Activated CD4-positive, CD25-positive, alpha-beta regulatory T cell treated with anti-CD3 and anti-CD28 coated beads, Interleukin-2, amount 50 U/mL, for 72 hours (primary cell): ENCODE data around the gene TMEM132D.
"Not testable (repeated sequence)": the region's sequence is repeated elsewhere in the genome, so short reads cannot be mapped to it uniquely, and the experiment has no call there.

Experiments
- DNase-seq: peaks from one replicate; pipeline ENCODE4 v3.0.0; 2021

Gene TMEM132D

DNA sequence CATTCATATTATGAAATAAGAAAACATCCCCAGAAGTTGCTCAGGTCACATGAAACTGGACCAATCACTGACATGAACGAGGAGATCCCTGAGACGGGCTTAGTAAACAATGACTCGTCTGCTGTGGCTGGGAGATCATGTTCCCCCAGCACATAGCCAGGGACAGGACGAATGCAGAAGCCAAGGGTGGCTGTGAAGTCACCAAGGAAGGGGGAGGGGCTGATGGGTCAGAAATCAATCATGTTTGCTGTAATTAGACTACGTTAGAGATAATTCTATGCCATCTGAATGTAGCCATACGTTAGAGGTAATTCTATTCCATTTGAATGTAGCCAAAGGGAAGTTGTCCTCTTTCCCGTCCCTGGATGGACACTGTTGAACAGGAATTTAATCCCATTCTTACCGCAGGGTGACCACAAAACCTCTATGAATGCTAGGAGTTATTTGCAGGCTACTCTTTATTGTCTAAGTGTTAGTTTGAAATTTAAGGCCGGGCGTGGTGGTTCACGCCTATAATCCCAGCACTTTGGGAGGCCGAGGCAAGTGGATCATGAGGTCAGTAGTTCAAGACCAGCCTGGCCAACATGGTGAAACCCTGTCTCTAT is 332.9 kb downstream of the TMEM132D start:
- no peak for DNase-seq

GRCh38 chr12:129566800-129567199 is 337.0 kb downstream of the TMEM132D start:
- no peak for DNase-seq

- no peak for DNase-seq
Observed at GRCh38 chr12:129564768-129565167, 339.1 kb downstream of the TMEM132D start.

GRCh38 chr12:129563266-129563665 is 340.6 kb downstream of the TMEM132D start:
- DNase-seq: no peak

DNA sequence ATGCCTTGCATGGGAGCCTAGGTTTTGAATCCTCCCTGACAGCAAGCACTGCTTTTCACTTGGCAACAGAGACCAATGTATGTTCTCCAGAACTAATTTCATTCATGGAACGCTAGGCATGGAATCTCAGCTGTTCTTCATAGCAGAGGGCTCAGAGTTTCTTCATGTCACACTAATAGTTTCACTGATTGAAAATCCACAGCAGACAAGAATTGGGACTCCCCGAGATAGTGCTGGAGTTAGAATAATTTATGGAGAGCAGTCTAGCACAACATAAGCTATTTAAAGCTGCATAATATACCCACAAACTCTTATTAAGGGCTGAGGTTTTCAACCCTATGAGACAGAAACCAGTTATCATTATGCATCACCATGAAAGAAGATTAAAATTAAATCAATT is 342.5 kb downstream of the TMEM132D start:
- no peak for DNase-seq

DNA sequence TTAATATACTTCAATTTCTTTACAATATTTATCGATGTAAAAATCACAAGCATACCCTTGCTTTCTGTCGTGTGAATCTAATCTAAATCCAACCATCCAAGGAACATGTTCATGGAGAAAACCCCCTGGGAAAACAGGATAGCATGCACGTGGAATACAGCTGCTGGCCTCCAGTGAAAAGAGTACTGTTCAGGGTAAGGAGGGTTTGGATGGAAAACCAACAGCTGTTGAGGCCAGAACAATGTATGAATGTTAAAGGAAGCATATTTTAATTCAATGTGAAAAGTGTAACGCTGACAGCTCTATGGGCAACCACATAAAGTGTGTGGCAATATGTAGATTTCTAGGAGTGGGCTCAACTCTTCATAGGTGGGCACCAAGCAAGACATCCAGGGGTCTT is 344.0 kb downstream of the TMEM132D start:
- no peak for DNase-seq

GRCh38 chr12:129558036-129558435 is 345.8 kb downstream of the TMEM132D start:
- no peak for DNase-seq

DNA sequence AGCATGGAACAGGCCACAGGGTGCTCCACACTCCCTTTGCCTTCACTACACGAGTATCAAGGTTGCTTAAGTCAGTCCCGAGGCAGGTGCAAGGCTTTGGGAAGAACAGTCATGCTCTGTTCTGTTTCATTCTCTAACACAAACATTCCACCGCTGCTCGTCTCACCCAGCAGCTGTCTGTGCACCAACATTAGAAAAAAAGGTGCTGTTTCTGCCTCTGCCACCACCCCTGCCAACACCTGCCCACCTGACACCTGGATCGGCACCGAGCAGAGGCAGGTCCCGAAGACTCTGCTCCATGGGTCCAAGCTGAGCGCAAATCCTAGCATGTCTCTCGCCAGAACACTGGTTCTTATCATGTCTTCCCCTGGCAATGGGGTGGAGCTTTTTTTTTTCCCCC is 347.7 kb downstream of the TMEM132D start:
- DNase-seq: no peak

- no peak for DNase-seq
Observed at GRCh38 chr12:129552996-129553750, 350.7 kb downstream of the TMEM132D start.

DNA sequence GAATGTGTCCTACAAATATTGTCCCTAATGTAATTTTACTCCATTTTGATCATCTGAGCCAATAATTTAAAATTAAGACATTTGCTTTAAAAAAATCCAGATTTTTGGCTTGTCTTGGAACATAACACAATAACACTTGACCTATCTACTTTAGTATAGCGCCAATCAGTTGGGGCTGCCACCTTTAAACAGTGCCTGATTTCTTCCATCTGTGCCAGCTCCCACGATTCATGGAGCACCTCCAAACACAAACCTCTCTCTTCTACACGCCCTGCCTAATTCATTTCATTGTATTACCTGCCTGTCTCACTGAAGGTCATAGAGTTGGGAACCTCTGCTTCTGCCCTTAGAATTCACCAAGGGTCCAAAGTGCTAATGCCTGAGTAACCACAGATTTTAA is 352.4 kb downstream of the TMEM132D start:
- DNase-seq: no peak

DNA sequence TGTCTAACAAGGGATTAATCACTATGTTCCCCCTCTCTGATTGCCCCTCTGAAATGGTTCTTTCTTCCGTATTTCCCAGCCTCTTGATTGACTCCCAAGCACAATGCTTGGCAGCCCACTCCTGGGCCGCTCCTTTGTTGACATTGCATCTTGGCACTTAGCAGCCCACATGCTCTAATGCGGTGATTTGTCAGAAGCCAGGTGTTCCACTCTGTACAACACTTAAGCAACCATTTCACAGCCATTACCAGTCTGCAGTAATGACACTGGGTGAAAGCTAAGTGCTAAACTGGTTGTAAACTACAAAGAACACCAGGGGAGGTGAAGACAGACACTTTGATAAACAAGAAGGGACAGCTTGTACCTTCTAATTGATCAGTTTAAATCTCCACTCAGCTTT is 353.5 kb downstream of the TMEM132D start:
- no peak for DNase-seq

DNA sequence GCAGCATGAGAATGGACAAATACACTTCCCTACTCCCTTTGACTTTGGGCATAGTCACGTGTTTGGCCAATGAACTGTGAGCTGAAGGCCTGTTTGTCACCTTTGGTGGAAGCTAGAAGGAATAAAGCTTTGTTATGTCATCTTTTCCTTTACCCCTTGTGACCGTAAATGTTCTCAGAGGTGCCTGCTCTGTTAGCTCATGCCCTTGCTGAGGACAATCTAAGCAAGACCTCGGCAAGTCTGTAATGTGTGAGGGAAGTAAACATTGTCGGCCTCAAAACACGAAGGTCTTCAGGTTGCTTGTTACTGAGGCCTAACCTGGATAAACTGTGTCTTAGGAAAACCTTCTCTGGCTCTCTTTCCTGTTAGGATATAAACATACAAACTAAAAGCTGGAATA is 354.2 kb downstream of the TMEM132D start:
- DNase-seq: no peak

GRCh38 chr12:129549020-129549419 is 354.8 kb downstream of the TMEM132D start:
- not testable (repeated sequence) for DNase-seq

DNA sequence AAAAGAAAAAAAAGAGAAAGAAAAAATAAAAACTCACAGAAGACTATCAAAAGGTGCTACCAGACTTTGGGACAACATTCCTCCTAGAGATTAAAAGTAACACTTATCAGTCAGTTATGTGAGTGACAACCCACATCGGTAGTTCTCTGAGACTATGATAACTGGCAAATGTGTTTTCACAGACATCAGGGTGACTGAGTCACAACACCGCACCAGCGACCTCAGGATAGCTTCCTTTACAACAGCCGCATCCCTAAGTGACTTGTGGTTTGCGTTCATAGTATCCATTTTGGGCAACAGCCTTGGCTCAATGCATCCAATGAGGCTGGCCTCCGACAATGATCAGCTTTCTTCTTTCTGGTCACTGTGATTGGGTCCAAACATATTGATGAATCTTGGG is 359.1 kb downstream of the TMEM132D start:
- no peak for DNase-seq

DNA sequence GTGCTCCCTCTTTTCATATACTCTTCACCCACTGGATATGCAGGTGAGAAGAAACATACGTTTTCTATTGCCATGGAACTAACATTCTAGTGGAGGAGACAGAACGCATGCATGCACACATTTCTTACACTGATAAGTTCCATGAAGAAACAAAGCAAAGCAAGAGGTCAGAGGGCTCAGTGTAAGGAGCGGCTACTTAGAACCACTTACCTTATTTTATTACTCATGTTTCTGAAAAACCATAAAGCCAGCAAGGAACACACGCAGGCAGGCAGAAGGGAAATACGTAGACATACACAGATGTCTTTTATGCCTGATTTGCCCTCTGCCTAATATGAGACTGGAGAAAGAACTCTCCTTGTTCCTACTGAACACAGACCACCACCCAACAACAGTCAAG is 362.9 kb downstream of the TMEM132D start:
- DNase-seq: no peak

- no peak for DNase-seq
Observed at GRCh38 chr12:129540249-129540648, 363.6 kb downstream of the TMEM132D start.

- DNase-seq: not testable (repeated sequence)
Observed at GRCh38 chr12:129538724-129539335, 365.0 kb downstream of the TMEM132D start.

DNA sequence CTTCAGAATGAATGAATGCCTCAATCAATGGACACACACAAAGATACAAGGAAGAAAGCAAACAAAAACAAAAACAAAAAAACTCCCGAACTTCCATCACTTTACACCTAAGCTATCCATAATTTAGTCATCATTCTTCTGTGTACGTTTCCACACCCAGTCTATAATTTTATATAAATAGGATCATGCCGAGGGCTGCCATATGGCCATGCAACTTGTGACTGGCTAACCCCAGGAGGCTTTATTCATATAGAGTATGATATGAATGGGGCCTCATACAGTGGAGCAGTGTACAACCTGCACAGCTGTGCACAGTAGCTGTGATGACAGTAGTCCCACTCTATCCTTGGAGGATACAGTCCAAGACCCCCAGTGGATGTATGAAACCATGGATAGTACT is 365.7 kb downstream of the TMEM132D start:
- DNase-seq: no peak

- no peak for DNase-seq
Observed at GRCh38 chr12:129534966-129535750, 368.7 kb downstream of the TMEM132D start.

DNA sequence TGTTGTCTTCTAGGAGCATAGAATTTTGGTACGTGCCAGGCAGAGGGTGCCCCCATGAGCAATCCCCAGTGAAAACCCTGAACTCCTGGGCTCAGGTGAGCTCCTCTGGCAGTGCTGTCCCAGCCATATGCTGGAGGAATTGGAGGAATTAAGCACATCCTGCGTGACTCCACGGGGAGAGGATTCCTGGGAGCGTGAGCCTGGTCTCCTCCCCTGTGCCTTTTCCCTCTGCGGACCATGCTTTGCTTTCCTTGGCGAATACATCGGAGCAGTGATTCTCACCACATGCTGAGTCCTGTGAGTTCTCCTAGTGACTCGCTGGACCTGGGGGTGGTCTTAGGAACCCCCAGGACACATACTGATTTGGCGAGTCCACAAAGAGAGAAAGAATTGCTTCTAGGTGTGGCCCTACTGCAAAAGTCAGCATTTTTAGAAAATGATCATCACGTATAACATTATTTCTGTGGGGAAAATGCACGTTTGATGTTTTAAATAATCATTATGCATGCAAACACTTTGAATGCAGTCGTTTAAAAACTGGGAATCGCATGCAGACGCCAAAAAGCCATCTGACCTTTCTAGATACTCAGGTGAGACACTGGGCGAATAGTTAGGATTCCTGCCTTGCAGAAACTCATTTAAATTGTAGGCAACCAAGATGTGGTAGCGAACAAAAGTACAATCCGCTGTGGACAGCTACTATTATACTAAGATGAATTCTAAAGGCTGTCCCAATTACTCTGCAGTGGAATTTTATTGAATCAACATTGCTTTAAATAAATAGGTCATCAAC is 370.9 kb downstream of the TMEM132D start:
- no peak for DNase-seq

DNA sequence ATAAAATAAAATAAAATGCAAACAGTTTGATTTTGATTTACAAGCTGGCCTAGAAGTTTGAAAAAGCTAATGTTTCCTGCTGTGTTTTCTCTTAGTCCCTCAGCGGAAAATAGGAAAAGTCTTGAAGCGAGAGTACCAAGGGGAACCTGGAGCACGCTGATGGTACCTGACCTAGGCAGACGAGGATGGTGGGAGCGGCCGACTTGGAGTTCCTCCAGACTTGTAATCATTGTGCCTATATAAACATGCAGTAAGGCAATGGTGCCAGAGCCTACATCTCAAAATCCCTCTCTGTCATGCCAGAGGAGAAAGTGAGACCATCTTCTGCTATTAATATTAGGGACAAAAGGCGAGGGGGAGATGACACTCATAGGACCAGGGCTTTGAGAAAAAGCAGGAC is 371.7 kb downstream of the TMEM132D start:
- no peak for DNase-seq

DNA sequence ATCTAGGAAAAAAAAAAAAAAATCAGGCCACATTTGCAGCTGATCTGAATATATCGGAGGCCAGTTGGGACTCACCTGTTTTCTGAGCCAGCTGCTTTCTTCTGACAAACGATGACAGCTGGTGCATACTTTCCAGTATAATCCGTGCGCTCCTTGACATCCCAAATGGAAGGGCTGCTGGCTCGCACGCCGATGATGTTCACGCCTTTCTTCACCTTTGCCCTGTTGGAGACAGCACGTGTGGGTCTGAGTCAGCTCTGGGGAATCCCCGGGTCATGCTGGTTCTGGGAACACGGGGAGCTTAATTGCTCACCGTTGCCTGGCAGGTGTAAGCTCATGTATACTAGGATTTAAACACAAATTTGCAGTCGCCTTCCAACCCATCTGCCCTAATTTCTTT is 372.8 kb downstream of the TMEM132D start:
- DNase-seq: no peak

DNA sequence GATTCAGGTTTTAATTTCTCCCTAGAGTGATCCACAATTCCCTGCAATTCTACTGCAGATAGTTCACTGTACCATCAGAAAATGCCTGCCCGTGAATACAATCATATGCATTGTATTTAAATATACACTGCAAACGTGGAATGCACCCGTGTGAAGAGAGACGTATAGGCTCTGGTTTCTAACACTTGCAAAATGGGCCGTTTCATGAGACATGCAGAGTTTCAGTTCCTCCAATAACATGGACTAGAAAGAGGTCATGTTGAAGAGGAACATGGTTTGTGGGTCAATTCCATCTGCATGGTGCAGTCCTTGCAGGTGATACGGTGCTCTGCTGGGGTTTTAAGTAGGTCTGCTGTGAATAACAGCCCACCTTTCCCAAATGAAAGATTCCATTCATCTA is 373.3 kb downstream of the TMEM132D start:
- no peak for DNase-seq
